HuH-7 (cell line): ENCODE data around the gene SLC12A9.
"Not testable (repeated sequence)": the region's sequence is repeated elsewhere in the genome, so short reads cannot be mapped to it uniquely, and the experiment has no call there.

Experiments
- DNase-seq: peaks from one replicate; pipeline ENCODE4 v3.0.0; 2011; ENCODE audit warnings: low spot score

Gene SLC12A9

GRCh38 chr7:100852048-100852872 lies at the start of gene SLC12A9:
Gene SLC12A9, plus strand, starts transcription at chr7:100852713. Its CDS starts 1,485 bp downstream, at chr7:100854198.
- DNase-seq = peak; percentile 99

GRCh38 chr7:100802951-100803350 lies 49.6 kb upstream of the SLC12A9 start:
- no peak for DNase-seq

GRCh38 chr7:100803398-100804161 lies 48.9 kb upstream of the SLC12A9 start:
- no peak for DNase-seq

GRCh38 chr7:100804681-100805431 lies 47.7 kb upstream of the SLC12A9 start:
- DNase-seq = no peak

- no peak for DNase-seq
These were observed 46.2 kb upstream of the SLC12A9 start for GRCh38 chr7:100806276-100806675.

- DNase-seq = not testable (repeated sequence)
These were observed 45.6 kb upstream of the SLC12A9 start for GRCh38 chr7:100806883-100807282.

GRCh38 chr7:100808354-100808875 lies 44.1 kb upstream of the SLC12A9 start:
- DNase-seq = no peak

GRCh38 chr7:100811480-100811879 lies 41.0 kb upstream of the SLC12A9 start:
- no peak for DNase-seq

- DNase-seq = no peak
These were observed 39.8 kb upstream of the SLC12A9 start for GRCh38 chr7:100812729-100813128.

GRCh38 chr7:100816515-100816914 lies 36.0 kb upstream of the SLC12A9 start:
- not testable (repeated sequence) for DNase-seq

- DNase-seq = no peak
These were observed 35.4 kb upstream of the SLC12A9 start for GRCh38 chr7:100817097-100817496.

- DNase-seq = no peak
These were observed 34.1 kb upstream of the SLC12A9 start for GRCh38 chr7:100818366-100818765.

GRCh38 chr7:100818825-100819224 lies 33.7 kb upstream of the SLC12A9 start:
- no peak for DNase-seq

- no peak for DNase-seq
These were observed 32.9 kb upstream of the SLC12A9 start for GRCh38 chr7:100819586-100819985.

- DNase-seq = no peak
These were observed 30.0 kb upstream of the SLC12A9 start for GRCh38 chr7:100822236-100823139.

GRCh38 chr7:100823140-100823525 lies 29.4 kb upstream of the SLC12A9 start:
- DNase-seq = no peak

GRCh38 chr7:100823534-100823933 lies 29.0 kb upstream of the SLC12A9 start:
- DNase-seq = no peak

GRCh38 chr7:100824499-100825214 lies 27.9 kb upstream of the SLC12A9 start:
- DNase-seq = no peak

- DNase-seq = no peak
These were observed 27.3 kb upstream of the SLC12A9 start for GRCh38 chr7:100825215-100825671.

- DNase-seq = no peak
These were observed 26.6 kb upstream of the SLC12A9 start for GRCh38 chr7:100825751-100826513.
